ENCODE data around the gene ELL2.

- TF ChIP-seq EP300 (IDR thresholded peaks at IDR 0.05; ENCODE audit: low read depth) (no peak), CTCF (IDR thresholded peaks at IDR 0.05) (no peak)
Observed at GRCh38 chr5:95841914-95842812, 119.5 kb downstream of the ELL2 start.
